Measurements from ENCODE around the gene LCLAT1.

LCLAT1 gene

DNA sequence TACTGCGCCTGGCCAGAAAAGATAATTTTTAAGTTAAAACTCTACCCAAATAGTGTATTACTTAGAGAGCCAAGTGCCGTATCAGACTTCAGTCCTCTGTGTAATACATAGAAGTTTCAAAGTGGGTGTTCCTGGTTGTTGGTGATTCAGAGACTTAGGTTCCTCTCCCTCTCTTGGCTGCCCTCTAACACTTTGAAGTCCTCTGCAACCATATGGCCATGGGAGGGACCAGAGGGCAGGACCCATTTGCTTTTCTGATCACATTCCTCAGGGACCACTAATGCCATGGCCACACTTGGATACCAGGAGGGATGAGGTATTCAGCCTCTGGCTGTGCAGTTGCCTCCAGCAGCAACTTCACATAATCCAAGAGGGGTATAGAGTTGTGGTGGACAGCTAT is 228.7 kb downstream of the LCLAT1 start:
- no peak for DNase-seq (ENCODE audit: low spot score)
- POLR2A ChIA-PET (ENCODE audit: low non-redundant PET) = no interaction called here
- CTCF ChIA-PET = no interaction called here

DNA sequence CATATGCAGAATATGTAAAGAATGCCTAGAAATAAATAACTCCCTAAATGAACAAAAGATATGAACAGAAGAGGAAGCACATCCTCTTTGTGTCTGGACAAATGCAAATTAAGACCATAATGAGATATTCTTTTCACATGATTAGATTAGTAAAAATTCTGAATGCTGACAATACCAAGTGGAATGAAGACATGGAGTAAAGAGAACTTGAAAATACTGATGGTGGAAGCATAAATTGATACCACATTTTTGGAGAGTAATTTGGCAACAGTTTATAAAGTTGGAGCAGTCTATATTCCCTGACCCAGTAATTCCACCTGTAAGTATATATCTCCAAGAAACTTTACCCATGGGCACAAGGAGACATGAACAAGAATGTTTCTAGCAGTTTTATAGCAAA is 230.2 kb downstream of the LCLAT1 start:
- TF ChIP-seq CTCF (conservative IDR thresholded peaks at IDR 0.05; ENCODE audit: low read depth) = no peak
- no peak for DNase-seq (ENCODE audit: low spot score)
- H3K27ac ChIP-seq = no peak overlapping the region
- ChIA-PET CTCF (no interaction called here), POLR2A (ENCODE audit: low non-redundant PET) (no interaction called here)

More for the DNA sequence above, 228.7 kb downstream of the LCLAT1 start:
- H3K27ac ChIP-seq = no peak overlapping the region
- no peak for TF ChIP-seq CTCF (conservative IDR thresholded peaks at IDR 0.05; ENCODE audit: low read depth)

GRCh38 chr2:30677861-30678385 is 230.9 kb downstream of the LCLAT1 start:
- no peak overlapping the region for H3K27ac ChIP-seq
- POLR2A ChIA-PET (ENCODE audit: low non-redundant PET) = no interaction called here
- CTCF ChIA-PET = no interaction called here
- TF ChIP-seq CTCF (conservative IDR thresholded peaks at IDR 0.05; ENCODE audit: low read depth) = no peak
- DNase-seq (ENCODE audit: low spot score) = no peak

GRCh38 chr2:30678410-30679137 is 231.5 kb downstream of the LCLAT1 start:
- no peak for DNase-seq (ENCODE audit: low spot score)
- POLR2A ChIA-PET (ENCODE audit: low non-redundant PET) = no interaction called here
- CTCF ChIA-PET = no interaction called here
- no peak overlapping the region for H3K27ac ChIP-seq
- no peak for TF ChIP-seq CTCF (conservative IDR thresholded peaks at IDR 0.05; ENCODE audit: low read depth)

- DNase-seq (ENCODE audit: low spot score) = no peak
- TF ChIP-seq CTCF (conservative IDR thresholded peaks at IDR 0.05; ENCODE audit: low read depth) = no peak
- POLR2A ChIA-PET (ENCODE audit: low non-redundant PET) = no interaction called here
- no peak overlapping the region for H3K27ac ChIP-seq
- CTCF ChIA-PET = no interaction called here
Measured at GRCh38 chr2:30679426-30680088, 232.5 kb downstream of the LCLAT1 start.

DNA sequence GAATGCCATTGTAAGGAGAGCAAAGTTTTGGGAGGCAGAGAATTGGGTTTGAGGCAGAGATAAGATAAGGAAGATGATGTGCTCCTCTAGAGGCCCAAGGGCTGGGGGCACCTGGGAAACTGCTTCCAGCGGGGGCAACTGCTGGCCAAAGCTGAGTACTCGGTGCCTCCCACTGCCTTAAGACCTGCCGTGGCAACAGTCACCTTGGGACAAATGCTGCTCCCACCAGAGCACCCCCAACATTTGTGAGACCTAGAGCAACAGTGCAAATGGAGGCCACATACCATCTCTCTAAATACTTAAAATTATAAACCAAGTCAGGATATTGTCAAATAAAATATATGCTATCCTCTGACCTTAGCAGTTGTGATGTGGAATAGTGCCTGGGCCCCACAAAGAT is 233.1 kb downstream of the LCLAT1 start:
- POLR2A ChIA-PET (ENCODE audit: low non-redundant PET) = no interaction called here
- TF ChIP-seq CTCF (conservative IDR thresholded peaks at IDR 0.05; ENCODE audit: low read depth) = no peak
- no peak overlapping the region for H3K27ac ChIP-seq
- DNase-seq (ENCODE audit: low spot score) = no peak
- CTCF ChIA-PET = no interaction called here
